NCI-H2171 (cell line): Measurements from ENCODE around the gene MOCS1.

Experiments used
- DNase-seq: peaks from one replicate; lab custom pipeline; 2025; lab: John Stamatoyannopoulos, UW

Gene MOCS1

DNA sequence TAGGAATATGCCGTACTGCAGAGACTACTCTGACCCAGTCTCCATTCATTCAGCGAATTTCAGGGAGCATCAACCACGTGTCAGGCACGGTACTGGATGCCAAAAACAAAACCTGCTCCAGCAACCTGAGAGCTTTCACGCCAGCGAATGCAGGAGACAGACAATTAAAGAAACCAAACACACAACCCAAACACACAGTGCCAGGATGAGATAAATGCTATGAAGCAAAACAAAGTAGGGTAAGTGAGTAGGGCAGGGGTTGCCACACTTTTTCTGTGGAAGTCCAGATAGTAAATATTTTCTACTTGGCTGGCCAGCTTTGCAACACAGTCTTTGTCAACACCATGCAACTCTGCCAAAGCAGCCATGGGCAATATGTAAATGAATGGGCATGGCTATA lies 10.0 kb downstream of the MOCS1 start:
- no peak for DNase-seq

DNA sequence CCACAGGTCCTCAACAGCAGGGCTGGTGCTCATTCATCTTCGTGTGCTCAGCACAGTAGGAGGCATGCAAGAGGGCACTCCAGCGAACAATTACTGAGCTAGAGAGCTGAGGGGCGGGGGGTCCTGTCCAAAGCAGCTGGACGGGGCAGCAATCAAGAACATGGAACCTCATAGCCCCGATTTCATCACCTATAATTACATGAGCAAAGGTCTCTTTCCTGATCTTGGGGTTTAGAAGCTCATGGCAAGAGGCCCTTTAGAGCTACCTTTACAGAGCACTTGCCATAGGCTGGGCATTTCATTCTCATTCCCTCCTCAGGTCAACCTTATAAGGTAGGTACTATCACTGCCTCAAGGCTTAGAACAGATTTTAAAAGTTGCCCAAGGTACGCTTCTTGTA lies 10.4 kb downstream of the MOCS1 start:
- DNase-seq: no peak

DNA sequence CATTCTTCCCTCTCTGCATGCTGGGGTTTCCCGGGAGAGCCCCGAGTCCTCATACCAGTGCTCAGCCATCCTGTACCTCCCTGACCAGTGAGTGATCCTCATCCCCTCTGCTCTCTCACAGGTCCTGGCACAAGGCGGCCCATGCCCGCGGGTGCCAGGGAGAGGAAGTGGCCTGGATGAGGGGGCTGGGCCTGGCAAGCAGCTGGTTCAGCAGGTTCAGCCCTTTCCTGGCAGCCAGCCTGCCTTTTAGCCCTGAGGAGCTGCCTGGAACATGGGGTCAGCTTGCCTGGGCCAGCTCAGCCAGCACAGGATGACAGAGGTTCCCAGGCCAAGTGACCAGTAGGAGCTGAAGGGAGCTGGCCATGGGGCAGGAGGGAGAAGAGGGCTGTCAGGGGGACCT lies 10.9 kb downstream of the MOCS1 start:
- DNase-seq: no peak

DNA sequence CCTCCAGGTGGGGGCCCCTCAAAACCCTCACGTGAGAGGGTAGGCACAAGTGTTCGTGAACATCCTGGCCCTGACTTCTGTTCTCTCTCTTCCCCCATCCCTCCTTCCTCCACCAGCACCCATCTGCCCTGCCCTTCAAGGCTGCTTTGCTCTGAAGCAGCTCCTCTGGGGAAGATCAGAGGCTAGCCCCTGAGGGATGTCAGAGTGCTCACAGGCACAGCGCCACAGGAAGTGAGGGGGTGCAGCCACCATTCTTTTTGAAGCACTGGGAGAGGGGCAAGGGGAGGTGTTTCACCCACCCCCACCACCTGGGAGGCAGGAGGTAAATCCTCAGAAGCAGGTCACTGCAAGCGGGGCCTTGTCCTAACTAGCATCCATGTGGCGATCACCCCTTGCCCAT lies 11.4 kb downstream of the MOCS1 start:
- no peak for DNase-seq

DNA sequence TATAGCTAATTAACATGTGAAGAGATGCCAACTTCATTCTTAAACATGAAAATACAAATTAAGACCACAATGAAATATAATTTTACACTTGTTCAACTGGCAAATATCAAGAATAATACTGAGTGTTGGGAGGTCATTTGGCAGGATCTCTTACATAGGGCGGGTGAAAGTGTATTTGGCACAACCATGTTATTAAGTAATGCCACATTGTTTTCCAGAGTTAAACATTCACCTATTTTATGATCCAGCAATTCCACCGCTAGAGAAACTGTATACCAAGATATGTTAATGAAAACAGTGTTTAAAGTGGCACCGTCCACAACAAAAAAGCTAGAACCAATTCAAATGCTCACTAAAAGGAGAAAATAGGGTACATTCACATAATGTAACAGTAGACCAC lies 14.1 kb downstream of the MOCS1 start:
- no peak for DNase-seq

DNA sequence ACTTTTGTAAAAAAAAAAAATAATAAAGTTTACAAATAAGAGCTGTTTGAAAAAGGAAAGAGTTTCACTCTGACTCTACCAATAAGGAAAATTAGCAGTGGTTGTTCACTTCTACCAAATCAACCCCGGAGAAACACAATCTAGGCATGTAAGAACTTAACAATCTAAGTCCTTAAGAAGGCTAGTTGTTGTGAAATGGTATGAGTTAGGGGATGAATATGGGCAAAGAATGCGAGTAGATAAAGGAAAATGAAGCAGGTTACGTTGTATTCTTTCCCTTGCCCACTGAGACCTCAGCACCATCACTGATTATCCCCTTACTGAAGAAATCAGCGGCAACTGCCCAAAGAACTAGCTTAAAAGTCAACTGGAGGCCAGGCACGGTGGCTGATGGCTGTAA lies 15.4 kb downstream of the MOCS1 start:
- DNase-seq: no peak

DNA sequence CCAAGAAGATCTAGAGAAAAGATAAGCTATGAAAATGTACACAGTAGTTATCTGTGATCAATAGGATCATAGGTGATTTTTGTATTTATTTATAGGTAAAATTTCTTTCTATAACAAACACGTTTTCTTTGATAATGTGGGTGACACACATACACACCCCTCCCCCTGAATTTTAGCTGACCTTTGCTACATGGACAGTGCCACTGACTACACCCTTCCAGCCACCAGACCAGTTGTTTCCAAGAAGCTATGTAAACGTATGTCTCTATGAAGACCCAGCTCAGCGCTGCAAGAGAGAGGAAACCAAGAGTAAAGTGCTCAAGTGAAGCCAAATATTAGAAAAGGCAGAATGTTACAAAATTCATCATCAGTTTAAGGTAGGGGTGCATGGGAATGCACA lies 16.3 kb downstream of the MOCS1 start:
- DNase-seq: no peak

DNA sequence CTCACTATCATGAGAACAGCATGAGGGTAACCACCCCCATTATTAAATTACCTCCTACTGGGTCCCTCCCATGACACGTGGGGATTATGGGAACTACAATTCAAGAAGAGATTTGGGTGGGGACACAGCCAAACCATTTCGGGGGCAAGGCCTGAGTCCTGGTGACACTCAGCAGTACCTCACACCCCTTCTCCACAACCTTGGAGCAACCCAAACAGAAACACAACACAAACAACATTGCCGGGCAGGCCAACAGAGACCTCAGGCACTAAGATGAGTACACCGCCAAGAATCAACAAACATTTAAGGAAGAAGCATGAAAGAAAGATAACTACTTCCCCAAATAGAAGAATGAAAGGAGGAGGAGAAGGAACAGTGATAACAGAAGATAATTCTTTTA lies 16.9 kb downstream of the MOCS1 start:
- no peak for DNase-seq

DNA sequence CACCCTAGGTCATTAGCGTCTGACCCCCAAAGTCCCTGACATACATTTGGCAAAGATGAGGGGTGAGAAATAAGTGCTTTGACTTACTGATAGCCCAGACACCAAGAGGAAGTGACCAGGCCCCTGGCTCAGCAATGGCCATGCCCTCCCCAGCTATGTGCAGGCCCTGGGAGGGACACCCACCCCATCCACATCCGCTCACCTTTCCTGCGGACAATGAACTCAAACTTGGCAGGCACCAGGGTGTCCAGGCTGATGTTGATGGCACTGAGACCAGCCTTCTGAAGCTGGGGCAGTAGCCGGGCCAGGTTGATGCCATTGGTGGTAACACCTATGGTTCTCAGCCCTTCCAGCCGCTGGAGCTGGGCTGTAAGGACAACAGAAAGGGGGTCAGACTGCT lies 18.4 kb downstream of the MOCS1 start:
- DNase-seq: no peak

DNA sequence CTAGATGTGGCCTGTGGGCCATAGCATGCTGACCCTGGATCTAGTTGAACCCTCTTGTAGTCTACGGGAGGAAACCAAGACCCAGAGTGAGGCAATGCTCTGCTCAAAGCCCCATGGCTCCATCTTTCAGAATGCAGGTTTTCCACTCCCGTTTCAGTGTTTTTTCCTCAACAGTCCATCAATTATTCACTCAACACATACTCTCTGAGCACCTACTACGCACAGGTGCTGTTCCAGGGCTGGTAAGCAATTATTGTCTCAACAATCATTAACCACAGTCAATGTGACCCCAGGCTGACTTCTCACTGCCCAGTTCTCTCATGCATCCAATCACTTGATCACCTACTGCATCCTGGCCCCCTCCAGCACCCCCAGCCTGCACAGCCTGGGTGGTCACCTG lies 20.0 kb downstream of the MOCS1 start:
- DNase-seq: no peak

DNA sequence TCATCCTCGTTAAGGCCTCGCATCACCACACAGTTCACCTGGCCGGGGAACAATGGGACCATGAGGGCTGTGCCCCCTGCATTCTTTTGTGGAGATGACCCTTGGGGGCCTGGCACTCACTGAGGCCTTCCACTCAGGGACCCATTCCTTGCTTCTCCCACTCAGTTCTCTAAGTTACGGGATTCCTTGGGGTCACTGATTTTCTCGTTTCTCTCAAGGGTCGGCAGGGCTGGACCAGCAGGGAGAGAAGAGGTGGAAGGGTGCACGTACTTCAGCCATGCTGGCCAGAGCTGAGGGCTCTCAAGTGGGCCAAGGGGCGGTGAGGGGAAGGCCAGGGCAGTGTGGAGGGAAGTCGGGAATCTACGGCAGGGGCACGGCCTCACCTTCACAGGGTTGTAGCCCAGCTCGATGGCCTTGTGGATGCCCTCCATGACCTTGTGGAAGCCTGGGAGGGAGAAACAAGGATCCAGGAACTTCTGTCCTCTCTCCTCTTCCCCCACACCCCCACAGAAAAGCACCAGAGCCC lies 20.8 kb downstream of the MOCS1 start:
- DNase-seq: no peak

DNA sequence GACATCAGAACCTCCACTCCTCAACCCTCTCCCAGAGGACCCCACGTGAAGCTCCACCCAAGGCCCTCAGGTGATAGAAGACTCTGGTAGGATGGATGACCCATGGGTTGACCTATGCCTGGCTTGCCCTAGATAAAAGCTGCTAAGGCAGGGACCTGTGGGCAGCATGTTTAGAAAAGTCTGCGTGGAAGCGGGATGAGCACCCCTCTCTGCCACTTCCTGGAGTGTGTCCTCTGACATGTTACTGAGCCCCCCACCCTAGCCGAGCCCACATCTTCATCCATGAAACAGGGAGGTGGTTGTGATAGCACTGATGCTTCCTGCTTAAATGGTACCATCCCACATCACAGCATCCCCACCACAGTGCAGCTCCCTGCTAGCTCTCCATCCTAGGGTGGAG lies 21.8 kb downstream of the MOCS1 start:
- no peak for DNase-seq

DNA sequence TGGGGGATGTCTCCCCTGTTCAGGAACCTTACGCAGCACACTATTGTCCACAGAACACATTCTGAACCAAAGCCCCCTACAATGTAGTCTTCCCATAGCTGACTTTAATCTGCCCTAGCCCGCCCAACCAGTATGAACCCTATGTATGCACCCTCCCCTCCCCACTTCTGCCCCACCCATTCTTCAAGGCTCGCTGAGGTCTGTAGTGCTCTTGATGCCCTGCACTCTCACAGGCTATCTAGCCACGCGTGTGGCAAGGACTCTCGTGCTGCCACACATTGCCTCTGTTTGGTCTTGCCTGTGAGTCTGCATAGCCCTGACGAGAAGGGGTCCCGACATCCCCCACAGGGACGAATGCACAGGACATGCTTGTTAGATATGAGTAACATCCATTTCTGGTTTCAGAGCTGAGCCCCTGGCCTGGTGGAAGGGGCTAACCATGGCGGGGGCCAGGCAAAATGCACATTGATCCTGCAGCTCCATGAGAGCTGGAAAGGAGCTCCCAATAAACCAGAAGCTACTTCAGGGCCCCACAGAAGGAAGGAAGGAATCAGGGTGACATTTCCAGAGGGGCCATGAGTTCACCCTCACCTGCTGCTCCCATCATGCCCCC lies 22.6 kb downstream of the MOCS1 start:
- DNase-seq: no peak

DNA sequence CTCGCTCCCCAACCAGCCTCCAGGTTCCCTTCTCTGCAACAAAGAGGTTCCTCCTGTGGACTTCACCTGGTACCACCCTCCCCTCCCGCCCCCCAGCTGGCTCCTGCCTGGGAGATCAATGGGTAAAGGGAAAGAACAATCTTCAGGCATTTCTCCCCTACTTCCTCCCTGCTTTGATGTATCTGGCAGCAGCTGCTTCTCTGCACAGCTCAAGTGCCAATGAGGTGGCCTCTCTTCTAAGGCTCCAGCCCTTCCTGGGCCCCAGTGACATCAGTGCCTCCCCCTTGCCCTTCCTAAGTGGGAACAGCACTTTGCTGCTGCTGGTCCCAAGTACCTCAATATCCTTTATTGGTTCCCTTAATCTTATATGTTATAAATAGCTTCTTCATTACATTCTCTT lies 23.5 kb downstream of the MOCS1 start:
- no peak for DNase-seq

DNA sequence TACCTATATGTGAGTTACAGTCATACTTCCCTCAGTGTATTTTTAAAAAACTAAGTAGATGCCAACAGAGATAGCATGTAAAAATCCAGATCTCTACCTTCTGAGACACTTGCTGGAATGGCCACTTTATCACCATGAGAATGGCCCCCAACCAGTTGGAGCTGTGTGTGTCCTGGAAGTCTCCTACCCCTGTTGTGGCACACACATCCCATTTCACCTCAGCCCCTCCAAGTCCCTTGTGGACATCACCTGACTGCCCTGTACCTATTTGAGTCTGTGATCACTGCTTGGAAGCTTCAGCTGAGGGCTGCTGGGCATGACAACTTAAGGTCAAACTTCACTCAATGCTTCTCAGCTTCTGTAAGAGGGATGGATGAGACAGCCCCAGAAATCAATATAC lies 24.1 kb downstream of the MOCS1 start:
- no peak for DNase-seq

DNA sequence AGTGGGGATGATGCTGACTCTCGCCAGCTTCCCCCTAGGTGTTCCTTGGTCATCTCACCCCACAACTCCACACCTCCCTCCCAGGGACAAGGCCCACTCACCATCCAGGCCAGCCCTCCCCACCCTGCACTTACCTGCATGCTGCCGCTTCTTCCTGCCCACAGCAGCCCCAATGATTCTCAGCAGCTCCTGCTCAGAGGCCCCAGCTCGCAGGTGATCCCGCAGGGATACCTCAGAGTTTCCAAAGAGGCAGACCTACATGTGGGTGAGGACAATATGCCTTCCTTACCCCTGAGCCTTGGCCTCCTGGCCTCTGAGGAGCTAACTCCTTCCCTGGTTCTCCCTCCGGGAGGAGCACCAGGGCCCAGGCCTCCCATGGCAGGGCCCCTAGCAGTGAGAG lies 24.6 kb downstream of the MOCS1 start:
- DNase-seq: no peak

DNA sequence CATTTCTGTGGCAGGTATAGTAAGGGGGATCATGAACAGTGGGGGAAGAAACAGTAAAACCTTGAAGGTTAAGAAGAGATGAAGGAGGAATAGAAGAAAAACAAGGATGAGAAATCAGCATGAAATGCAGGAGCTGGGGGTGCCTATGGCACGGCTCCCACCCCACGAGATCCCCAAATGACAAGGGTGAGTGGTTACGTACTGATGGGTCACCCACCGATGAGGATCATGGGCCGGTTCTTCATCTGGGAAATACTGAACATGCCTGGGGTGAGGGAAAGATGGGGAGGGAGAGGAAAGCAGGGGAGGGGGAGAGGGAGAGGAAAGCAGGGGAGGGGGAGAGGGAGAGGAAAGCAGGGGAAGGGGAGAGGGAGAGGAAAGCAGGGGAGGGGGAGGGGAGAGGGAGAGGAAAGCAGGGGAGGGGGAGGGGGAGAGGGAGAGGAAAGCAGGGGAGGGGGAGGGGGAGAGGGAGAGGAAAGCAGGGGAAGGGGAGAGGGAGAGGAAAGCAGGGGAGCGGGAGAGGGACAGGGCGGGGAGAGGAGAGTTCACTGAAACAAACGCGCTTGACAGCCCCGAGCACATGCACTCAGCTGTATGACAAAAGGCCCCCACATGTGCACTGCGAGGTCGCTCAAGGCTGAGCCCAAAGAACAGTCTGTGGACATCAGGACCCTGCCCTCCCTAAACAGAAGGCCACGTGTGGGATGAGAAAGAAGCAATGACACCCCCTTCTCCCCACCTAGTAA lies 25.3 kb downstream of the MOCS1 start:
- DNase-seq: no peak

DNA sequence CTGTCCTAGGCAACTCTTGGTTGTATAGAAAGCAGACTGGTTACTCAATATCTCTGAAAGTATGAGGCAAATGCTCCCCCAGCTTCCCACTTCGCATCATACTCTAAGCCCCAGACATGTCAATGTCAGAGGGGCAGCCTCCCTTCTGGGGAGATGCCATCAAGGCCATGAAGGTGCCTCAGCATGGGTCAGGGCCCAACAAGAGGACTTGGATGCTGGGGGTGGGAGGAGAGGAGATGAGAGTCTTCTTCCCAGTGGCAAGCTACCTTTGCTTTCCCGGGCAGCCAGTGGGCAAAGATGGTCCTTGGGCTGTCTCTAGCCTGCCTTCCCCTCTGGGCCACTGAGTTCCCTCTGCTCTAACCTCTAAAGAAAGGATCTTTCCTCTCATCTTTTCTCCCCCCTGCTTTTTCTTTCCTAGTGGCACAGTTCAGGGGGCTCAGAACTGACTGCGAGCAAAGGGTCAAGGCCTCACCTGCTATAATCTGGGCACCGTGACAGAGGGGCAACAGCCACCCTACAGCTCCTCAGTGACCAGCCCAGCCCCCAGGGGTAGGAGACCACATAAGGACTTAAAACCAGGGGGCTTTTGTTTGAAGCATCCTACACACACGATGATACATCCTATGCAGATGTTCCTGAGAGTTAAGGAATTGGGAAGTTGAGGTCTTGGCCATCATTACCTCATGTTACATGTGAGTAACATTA lies 26.2 kb downstream of the MOCS1 start:
- no peak for DNase-seq

DNA sequence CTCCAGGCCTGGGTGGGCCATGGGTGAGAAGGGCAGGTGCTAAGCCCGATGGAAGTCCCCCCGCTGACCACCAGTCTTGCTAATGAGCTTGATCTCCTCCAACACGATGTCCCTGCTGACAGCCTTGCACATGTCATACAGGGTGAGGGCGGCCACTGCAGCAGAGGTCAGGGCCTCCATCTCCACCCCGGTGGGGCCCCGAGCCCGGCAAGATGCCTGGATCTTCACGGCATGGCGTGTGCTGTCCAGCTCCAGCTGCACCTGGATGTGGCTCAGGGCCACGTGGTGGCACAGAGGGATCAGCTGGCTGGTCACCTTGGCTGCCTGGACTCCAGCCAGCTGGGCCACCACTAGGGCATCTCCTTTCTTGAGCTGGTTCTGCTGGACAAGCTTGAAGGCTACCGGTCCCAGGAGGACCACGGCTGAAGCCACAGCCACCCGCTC lies 27.9 kb downstream of the MOCS1 start:
- no peak for DNase-seq

DNA sequence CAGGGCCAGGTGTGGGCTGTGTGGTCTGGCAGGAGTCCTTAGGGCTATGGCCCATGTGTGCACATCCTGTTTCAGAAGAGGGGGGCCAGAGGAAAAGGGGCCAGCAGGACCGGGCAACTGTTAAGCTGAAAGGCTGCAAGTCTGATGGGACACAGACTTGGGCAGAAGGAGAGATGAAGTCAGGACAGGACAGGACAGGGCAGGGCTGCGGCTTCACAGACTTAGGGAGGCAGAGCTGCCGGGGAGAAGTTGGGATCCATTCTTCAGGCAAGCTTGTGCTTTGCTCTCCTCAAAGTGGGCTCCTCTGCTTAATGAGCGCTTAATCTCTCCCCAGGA lies 28.7 kb downstream of the MOCS1 start:
- DNase-seq: no peak

DNA sequence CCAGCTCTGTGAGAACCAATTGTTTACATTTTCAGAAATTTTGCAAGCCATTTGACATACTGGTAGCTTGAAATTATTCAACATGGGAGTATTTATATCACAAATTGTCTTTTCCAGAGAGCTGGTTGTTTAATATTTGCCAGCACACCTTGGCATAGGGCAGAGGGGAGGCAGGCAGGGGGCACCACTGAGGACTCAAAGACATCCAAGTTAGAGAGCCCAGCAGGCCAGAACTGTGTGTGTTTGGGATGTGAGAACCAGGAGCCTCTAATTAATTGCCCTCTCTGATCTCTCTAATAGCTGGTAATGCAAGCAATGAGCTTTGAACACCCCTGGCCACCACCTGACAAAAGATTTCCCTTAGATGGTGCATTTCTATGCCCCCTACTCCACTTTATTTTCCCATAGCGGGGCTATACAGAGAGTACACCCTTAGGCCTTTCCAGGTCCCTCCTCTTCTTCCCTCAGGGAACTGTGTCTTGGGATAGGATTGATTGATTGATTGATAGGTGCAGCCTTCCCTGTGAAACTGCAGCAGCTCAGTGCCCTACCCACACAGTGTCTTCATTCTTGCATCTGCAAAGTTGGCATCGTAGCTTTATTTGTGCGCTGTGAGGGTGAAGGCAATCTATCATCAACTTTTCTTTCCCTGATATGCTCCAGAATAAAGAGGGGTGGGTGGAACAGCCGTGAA lies 29.2 kb downstream of the MOCS1 start:
- no peak for DNase-seq

DNA sequence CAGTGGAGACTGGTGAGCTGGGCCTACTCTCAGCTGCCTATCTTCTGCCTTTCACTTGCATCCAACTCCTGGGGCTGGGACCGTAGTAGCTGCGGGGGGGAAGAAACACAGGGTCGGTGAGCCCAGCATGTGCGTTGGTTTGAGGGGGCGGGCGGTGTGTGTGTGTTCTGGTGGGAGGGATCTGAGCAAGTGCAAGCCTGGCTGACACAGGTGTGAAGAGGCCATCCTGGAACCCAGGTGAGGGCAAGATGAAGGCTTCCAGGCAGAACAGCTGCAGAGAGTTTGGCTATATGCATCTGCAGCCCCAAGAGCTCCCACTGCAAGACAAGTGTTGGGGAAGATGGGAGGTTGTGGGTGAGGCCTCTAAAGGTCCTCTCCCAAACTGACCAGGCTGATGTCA lies 30.6 kb downstream of the MOCS1 start:
- DNase-seq: no peak
